ENCODE results near the gene EXD3. TPM values are rescaled to one million over a fixed set of nuclear protein-coding genes. Genes with fewer than 3 reads are reported as not detected.

The EXD3 gene
- total and polyA plus RNA-seq, 5 donors, result 7.9 to 14.6 (median 12.6) TPM

DNA sequence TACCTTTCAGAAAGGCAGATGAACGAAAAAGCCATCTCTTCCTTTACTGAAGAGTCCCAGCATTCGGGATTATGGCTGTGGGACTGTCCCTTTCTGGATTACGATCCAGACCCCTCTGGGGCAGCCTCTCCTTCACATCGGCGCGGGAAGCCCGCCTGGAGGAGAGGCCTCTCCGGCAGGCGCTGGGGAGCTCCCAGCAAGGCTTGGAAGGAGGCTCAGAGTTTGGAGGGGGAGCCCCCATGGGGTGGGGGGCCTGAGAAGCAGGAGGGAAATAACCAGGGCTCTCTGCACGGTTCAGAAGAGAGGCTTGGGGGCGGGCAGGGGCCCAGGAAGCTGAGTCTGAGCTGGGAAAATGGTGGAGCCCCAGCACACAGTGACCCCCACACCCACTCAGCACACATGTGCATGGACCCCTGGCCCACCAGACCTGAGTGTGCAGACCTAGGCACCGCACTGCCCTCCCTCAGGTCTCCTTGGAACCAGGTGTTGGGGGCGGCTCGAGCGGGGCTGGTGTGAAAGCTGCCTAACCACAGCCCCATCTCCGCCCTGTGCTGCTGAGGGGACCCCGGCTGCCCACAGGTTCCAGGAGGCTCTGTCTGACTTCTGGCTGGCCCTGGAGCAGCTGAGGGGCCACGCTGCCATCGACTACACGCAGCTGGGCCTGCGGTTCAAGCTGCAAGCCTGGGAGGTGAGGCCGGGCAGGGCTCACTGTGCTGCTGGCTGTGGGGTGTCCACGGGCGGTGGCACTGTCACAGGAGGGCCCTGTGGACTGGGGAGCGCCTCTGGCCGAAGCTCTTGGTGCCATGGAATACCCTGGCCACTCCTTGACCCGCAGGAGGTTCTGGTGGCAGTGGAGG is 4.7 kb upstream of the EXD3 start:
- no peak overlapping the region for H3K4me3 ChIP-seq (ENCODE audit: low read length)
- no peak overlapping the region for H3K27ac ChIP-seq (ENCODE audit: low read length)
- WGBS, result 78% methylated on average over 27 of the region's 27 CpGs
- ATAC-seq (no peak), DNase-seq (peak; percentile 10 to 44 (median 29))
- H3K4me1 ChIP-seq (ENCODE audit: control insufficient read depth, insufficient read depth, low read length), result no peaks in the 10 kb centered on the region
- intact Hi-C loops (cut with DNase I), result no loop called here
- H3K9me3 ChIP-seq (ENCODE audit: control insufficient read depth, low read length), result no peaks in the 10 kb centered on the region
- no peaks in the 10 kb centered on the region for H3K27me3 ChIP-seq (ENCODE audit: control insufficient read depth, insufficient read depth)

DNA sequence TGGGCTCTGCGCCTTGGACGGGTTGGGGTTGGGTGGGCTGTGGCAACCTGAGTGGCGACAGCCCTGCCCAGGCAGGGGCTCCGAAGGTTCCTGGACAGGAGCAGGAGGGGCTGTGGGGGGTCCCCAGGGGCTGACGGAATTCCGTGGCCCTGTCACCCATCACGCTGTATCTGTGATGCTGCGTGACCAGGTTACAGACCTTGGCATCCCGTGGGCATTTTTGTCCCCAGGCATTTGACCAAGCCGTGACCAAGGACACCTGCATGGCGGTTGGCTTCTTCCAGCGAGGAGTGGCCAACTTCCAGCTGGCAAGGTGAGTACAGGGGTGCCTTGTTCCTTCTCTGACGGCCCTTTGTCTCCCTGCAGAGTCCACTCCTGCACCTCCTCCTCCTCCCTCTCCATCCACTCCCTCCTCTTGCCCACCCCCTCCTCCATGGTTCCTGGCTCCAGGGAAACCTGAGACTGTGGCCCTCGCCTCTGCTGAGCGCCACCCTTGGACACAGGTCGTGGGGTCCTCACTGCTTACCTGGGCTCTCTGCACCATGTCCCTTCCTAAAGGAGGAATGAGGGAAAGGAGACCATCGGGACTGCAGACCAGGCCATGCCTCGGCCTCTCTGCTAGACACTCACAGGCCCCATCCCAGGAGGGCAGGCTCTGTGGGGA is 3.2 kb upstream of the EXD3 start:
- Histone ChIP-seq H3K9me3 (ENCODE audit: control insufficient read depth, low read length) (no peaks in the 10 kb centered on the region), H3K27ac (ENCODE audit: low read length) (no peak overlapping the region), H3K27me3 (ENCODE audit: control insufficient read depth, insufficient read depth) (no peaks in the 10 kb centered on the region), H3K4me3 (ENCODE audit: low read length) (no peak overlapping the region), H3K4me1 (ENCODE audit: control insufficient read depth, insufficient read depth, low read length) (no peaks in the 10 kb centered on the region)
- DNase-seq (peak; percentile 17 to 51 (median 49)), ATAC-seq (no peak)
- 82% methylated on average over 18 of the region's 18 CpGs for WGBS
- intact Hi-C loops (cut with DNase I), result no loop called here

DNA sequence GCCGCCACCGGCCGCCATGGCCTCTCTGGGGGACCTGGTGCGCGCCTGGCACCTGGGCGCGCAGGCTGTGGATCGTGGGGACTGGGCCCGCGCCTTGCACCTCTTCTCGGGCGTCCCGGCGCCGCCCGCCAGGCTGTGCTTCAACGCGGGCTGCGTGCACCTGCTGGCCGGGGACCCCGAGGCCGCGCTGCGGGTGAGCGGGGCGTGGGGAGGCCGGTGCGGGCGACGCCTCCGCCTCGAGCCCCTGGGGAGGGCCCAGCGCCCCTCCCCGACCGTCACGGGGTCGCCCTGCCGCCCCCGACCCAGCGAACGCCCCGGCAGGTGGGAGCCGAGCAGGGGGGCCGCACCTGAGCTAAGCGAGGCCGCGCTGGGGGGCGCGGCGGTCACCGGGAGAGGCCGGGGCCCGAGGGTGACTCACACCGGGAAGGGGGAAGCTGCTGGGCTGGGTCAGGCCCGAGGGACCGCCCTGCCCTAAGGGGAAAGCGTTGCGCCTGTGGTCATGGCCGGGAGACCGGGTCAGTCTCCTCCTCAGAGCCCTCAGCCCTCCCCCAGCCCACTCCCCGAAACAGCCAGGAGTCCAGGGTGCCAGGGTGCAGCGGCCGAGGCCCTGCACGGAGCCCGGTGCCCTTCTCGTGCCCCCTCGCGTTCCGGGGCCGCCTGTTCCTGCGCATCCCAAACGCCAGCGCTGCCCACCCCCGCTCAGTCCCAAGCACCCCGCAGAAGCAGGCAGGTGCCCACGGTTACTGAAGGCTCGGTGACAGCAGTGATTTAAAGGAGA is 741 bp upstream of the EXD3 start:
- Histone ChIP-seq H3K27me3 (ENCODE audit: control insufficient read depth, insufficient read depth) (no peaks in the 10 kb centered on the region), H3K4me1 (ENCODE audit: control insufficient read depth, insufficient read depth, low read length) (no peaks in the 10 kb centered on the region), H3K27ac (ENCODE audit: low read length) (peak overlapping the region; percentile 10), H3K9me3 (ENCODE audit: control insufficient read depth, low read length) (no peaks in the 10 kb centered on the region), H3K4me3 (ENCODE audit: low read length) (peak overlapping the region; percentile 93)
- intact Hi-C loops (cut with DNase I), result no loop called here
- DNase-seq (peak; percentile 62 to 80 (median 68)), ATAC-seq (peak; percentile 30 to 54)
- 12% methylated on average over 77 of the region's 77 CpGs for WGBS

DNA sequence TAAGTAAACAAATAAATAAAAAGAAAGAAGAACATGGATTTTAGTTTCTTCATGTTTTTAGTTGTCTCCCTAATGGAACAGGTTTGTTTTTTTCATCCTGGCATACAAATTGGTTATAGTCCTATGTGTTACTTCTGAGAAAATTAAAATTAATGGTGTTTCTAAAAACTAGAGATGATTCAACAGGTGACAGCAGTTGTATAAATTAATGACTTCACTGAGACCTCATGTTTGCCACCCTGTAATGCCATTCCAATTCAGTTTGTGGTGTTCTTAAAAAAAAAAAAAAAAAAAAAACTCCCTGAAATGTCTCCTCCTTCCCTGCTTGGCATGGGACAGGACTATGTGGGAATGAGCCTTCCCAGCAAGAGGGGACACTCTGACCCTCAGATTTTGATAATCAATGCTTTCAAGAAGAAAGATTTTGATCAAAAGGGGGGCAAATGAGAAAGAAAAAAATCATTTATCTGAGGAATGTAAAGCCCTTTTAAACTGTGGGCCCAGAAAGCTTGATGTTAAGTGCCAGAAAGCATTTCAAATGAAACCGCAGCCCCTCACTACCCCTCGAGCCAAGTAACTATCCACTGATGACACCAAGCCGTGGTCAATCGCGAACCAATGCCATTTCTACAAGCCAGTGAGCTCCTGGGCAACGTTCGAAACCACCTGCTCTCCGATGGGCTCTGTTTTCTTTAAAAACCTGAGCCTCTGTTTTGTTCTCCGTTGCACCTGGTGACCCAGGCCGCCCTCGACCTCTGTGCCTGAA is 941 bp downstream of the EXD3 start:
- no peaks in the 10 kb centered on the region for H3K4me1 ChIP-seq (ENCODE audit: control insufficient read depth, insufficient read depth, low read length)
- intact Hi-C loops (cut with DNase I), result no loop called here
- peak overlapping the region; percentile 93 for H3K4me3 ChIP-seq (ENCODE audit: low read length)
- no peak for DNase-seq
- H3K27ac ChIP-seq (ENCODE audit: low read length), result no peak overlapping the region
- WGBS, result 3% methylated on average over 11 of the region's 11 CpGs
- H3K27me3 ChIP-seq (ENCODE audit: control insufficient read depth, insufficient read depth), result no peaks in the 10 kb centered on the region
- H3K9me3 ChIP-seq (ENCODE audit: control insufficient read depth, low read length), result no peaks in the 10 kb centered on the region
- ATAC-seq, result no peak

DNA sequence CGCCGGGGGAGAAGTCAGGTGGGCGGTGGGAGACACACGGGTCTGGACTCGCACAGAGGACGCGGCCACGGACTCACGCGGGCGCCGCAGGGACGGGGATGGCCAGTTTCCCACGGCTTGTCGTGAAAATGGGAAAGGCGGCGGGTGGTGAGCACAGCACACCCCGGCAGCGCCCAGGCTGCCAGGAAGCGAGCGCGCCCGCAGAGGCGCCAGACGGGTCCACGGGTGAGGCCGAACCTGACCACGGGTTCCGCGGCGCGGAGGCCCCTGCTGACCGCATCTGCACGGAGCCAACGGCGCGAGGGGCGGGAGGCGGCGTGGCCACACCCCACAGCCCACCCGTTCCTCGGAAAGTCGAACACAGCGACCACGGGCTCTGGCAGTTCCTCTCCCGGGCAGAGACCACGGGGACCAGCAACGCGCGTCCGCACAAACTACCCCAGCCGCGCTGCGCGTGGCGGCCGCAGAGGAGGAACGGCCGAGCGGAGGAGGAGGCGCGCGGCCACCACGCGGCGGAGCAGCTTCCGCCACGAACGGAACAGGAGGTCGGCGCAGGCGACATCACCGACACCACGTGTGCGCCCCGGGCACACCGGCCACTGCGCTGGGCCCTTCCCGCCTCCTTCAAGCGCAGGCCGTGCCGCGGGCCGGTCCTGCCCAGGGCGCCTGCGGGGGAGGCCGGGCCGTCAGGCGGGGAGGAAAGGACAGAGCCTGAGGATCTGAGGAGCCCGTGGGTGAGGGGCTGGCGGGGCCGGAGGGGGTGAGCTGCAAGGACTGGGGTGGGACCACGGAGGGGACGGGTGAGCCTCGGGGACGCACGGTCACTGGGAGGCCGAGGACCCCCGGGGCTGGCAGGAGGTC is 5.6 kb downstream of the EXD3 start:
- no peaks in the 10 kb centered on the region for H3K4me1 ChIP-seq (ENCODE audit: control insufficient read depth, insufficient read depth, low read length)
- intact Hi-C loops (cut with DNase I), result no loop called here
- 89% methylated on average over 99 of the region's 99 CpGs for WGBS
- ATAC-seq, result peak; percentile 43 to 53
- H3K27ac ChIP-seq (ENCODE audit: low read length), result no peak overlapping the region
- H3K4me3 ChIP-seq (ENCODE audit: low read length), result no peak overlapping the region
- H3K9me3 ChIP-seq (ENCODE audit: control insufficient read depth, low read length), result no peaks in the 10 kb centered on the region
- DNase-seq, result peak; percentile 34 to 71 (median 67)
- no peaks in the 10 kb centered on the region for H3K27me3 ChIP-seq (ENCODE audit: control insufficient read depth, insufficient read depth)

DNA sequence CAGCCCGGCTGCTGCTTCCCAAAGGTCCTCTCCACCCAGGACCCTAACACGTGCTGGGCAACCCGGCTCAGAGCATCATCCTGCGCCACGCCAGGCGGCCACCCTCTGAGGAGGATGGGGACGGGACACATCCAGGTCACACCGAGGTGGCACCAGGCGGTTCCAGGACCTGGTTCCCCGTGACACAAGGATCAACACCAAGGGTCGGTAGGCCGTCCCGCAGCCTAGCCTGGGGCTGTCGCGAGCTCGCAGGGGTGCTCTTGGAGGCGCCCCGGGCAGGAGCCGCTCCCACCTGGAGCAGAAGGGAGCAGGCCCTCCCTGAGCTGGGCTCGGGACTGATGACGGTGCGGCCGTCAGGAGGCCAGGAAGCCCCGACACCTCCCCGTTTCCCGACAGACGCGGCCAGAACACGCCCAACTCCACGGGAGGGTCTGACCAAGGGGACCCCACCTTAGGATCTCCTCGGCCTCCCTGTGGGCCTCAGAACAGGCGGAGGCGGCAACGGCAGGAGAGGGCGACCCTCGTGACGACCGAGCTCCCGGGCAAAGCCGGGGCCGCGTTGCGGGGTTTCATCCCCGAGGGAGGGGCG is 6.3 kb downstream of the EXD3 start:
- no peak overlapping the region for H3K27ac ChIP-seq (ENCODE audit: low read length)
- 82% methylated on average over 45 of the region's 45 CpGs for WGBS
- intact Hi-C loops (cut with DNase I), result no loop called here
- no peaks in the 10 kb centered on the region for H3K27me3 ChIP-seq (ENCODE audit: control insufficient read depth, insufficient read depth)
- H3K4me3 ChIP-seq (ENCODE audit: low read length), result no peak overlapping the region
- ATAC-seq, result peak; percentile 25 to 27
- peak; percentile 27 to 64 (median 51) for DNase-seq
- H3K4me1 ChIP-seq (ENCODE audit: control insufficient read depth, insufficient read depth, low read length), result no peaks in the 10 kb centered on the region
- H3K9me3 ChIP-seq (ENCODE audit: control insufficient read depth, low read length), result no peaks in the 10 kb centered on the region

DNA sequence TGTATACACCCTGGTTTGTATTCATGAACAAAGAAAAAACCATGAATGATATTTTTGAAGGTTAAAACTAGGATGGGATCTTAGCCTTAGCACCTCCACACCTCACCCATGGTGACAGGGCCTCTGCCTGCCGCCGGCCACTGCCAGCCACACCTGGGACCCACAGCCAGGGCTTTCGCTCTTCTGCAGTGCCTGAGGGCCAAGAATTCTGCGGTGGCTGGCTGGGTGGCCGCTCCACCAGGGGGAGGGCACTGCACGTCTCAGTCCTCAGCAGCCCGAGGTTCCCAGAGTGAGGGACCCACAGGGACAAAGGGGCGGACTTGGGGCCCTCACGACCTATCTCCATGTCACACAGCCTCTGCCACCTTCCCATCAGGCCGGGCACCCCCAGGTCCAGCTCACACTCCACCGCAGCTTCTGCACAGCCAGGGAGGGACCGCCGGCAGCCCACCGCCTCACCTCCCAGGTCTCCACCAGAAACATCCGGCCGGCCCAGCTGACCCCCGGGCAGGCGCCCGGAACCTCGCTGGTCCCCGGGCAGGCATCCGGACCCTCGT is 6.9 kb downstream of the EXD3 start:
- DNase-seq (peak in 1 of 3 donors; percentile 53), ATAC-seq (no peak)
- H3K4me3 ChIP-seq (ENCODE audit: low read length), result no peak overlapping the region
- H3K4me1 ChIP-seq (ENCODE audit: control insufficient read depth, insufficient read depth, low read length), result no peaks in the 10 kb centered on the region
- intact Hi-C loops (cut with DNase I), result no loop called here
- no peaks in the 10 kb centered on the region for H3K9me3 ChIP-seq (ENCODE audit: control insufficient read depth, low read length)
- no peaks in the 10 kb centered on the region for H3K27me3 ChIP-seq (ENCODE audit: control insufficient read depth, insufficient read depth)
- 95% methylated on average over 23 of the region's 23 CpGs for WGBS
- no peak overlapping the region for H3K27ac ChIP-seq (ENCODE audit: low read length)

DNA sequence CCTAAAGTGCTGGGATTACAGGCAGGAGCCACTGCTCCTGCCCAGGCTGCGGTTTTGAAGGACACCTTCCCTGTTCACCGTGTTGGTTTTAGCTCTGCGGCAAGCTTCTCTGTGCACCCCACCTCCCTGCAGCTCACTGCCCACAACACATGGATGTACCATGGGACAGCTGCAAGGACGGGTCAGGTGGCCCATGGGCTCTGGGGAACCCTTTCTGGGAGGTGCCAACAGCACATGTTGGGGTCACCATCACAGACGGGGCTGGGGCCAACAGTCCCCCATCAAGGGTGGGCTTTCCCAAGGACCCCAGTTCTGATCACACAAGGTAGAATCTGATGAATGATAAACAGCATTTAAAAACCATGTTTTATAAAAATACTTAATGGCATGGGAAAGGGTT is 7.5 kb downstream of the EXD3 start:
- Histone ChIP-seq H3K4me3 (ENCODE audit: low read length) (no peak overlapping the region), H3K9me3 (ENCODE audit: control insufficient read depth, low read length) (no peaks in the 10 kb centered on the region), H3K4me1 (ENCODE audit: control insufficient read depth, insufficient read depth, low read length) (no peaks in the 10 kb centered on the region), H3K27me3 (ENCODE audit: control insufficient read depth, insufficient read depth) (no peaks in the 10 kb centered on the region), H3K27ac (ENCODE audit: low read length) (no peak overlapping the region)
- ATAC-seq (no peak), DNase-seq (peak in 1 of 3 donors; percentile 47)
- intact Hi-C loops (cut with DNase I), result no loop called here
- WGBS, result 91% methylated on average over 5 of the region's 5 CpGs

DNA sequence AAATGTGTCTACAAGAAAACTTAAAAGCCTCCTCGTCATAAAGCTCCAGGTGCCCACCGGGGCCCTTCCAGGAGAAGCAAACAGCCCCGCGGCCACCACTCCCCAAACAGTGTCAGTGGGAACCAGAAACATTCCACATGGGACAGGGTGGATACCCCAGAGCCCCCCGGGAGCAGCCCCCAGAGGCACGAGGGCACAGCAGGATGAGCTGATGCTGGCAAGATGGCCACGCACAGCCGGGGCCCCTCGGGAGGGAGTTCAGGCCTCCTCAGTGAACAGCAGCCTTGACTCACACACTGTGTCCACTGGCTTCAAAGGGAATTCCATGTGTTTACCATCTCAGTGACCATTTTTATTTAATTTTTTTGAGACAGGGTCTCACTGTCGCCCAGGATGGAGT is 10.5 kb downstream of the EXD3 start:
- Histone ChIP-seq H3K4me3 (ENCODE audit: low read length) (no peak overlapping the region), H3K4me1 (ENCODE audit: control insufficient read depth, insufficient read depth, low read length) (no peaks in the 10 kb centered on the region), H3K9me3 (ENCODE audit: control insufficient read depth, low read length) (no peaks in the 10 kb centered on the region), H3K27me3 (ENCODE audit: control insufficient read depth, insufficient read depth) (no peaks in the 10 kb centered on the region), H3K27ac (ENCODE audit: low read length) (peak overlapping the region; percentile 39)
- ATAC-seq, result no peak
- intact Hi-C loops (cut with DNase I), result no loop called here
- WGBS, result 78% methylated on average over 10 of the region's 10 CpGs
- DNase-seq, result peak; percentile 13 to 56 (median 26)

Data from right cardiac atrium (tissue), 5 donors.